ENCODE results near the gene TUBB2B. TPM values are rescaled to one million over a fixed set of nuclear protein-coding genes. Genes with fewer than 3 reads are reported as not detected.
"Not testable (repeated sequence)": the region's sequence is repeated elsewhere in the genome, so short reads cannot be mapped to it uniquely, and the experiment has no call there.

The TUBB2B gene
- polyA plus RNA-seq, 3 donors, result 116 to 124 (median 120) TPM

GRCh38 chr6:3193102-3193849 is 34.2 kb downstream of the TUBB2B start:
- DNase-seq (ENCODE audit: low read depth in 3 of 3, low spot score in 2 of 3), result no peak

GRCh38 chr6:3190779-3191178 is 36.7 kb downstream of the TUBB2B start:
- DNase-seq (ENCODE audit: low read depth in 3 of 3, low spot score in 2 of 3), result no peak

GRCh38 chr6:3190056-3190455 is 37.4 kb downstream of the TUBB2B start:
- no peak for DNase-seq (ENCODE audit: low read depth in 3 of 3, low spot score in 2 of 3)

- DNase-seq (ENCODE audit: low read depth in 3 of 3, low spot score in 2 of 3), result not testable (repeated sequence)
Observed at GRCh38 chr6:3189192-3189591, 38.3 kb downstream of the TUBB2B start.

- no peak for DNase-seq (ENCODE audit: low read depth in 3 of 3, low spot score in 2 of 3)
Observed at GRCh38 chr6:3188262-3188661, 39.2 kb downstream of the TUBB2B start.

- no peak for DNase-seq (ENCODE audit: low read depth in 3 of 3, low spot score in 2 of 3)
Observed at GRCh38 chr6:3186974-3187382, 40.5 kb downstream of the TUBB2B start.

GRCh38 chr6:3183066-3183465 is 44.4 kb downstream of the TUBB2B start:
- no peak for DNase-seq (ENCODE audit: low read depth in 3 of 3, low spot score in 2 of 3)

GRCh38 chr6:3181105-3181504 is 46.3 kb downstream of the TUBB2B start:
- DNase-seq (ENCODE audit: low read depth in 3 of 3, low spot score in 2 of 3), result no peak

GRCh38 chr6:3179945-3180344 is 47.5 kb downstream of the TUBB2B start:
- DNase-seq (ENCODE audit: low read depth in 3 of 3, low spot score in 2 of 3), result not testable (repeated sequence)

GRCh38 chr6:3178666-3179065 is 48.8 kb downstream of the TUBB2B start:
- not testable (repeated sequence) for DNase-seq (ENCODE audit: low read depth in 3 of 3, low spot score in 2 of 3)

- no peak for DNase-seq (ENCODE audit: low read depth in 3 of 3, low spot score in 2 of 3)
Observed at GRCh38 chr6:3176562-3177355, 50.7 kb downstream of the TUBB2B start.

- no peak for DNase-seq (ENCODE audit: low read depth in 3 of 3, low spot score in 2 of 3)
Observed at GRCh38 chr6:3175715-3176402, 51.6 kb downstream of the TUBB2B start.

Other genes with a start within 250 kb of the TUBB2B start
- 10 to 100 TPM; 57.3 to 64.4 (median 57.6) TPM for gene NQO2, start 227.8 kb downstream of the TUBB2B start, polyA plus RNA-seq (ENCODE audit: insufficient read length in 3 of 3)
- gene RIPK1, start 159.2 kb downstream of the TUBB2B start, polyA plus RNA-seq (ENCODE audit: insufficient read length in 3 of 3), result 10 to 100 TPM; 24.5 to 27.9 (median 25.2) TPM
- 10 to 100 TPM; 58.2 to 80.7 (median 68.8) TPM for gene BPHL, start 108.9 kb downstream of the TUBB2B start, polyA plus RNA-seq (ENCODE audit: insufficient read length in 3 of 3)
- 10 to 100 TPM; 50.6 to 59.9 (median 57.7) TPM for gene TUBB2A, start 70.1 kb downstream of the TUBB2B start, polyA plus RNA-seq (ENCODE audit: insufficient read length in 3 of 3)
- gene PSMG4, start 31.3 kb upstream of the TUBB2B start, polyA plus RNA-seq (ENCODE audit: insufficient read length in 3 of 3), result 10 to 100 TPM; 14.7 to 19.0 (median 16.3) TPM
- 10 to 100 TPM in 1 of 3 donors, 1 to 10 TPM in 2; 8.8 to 10.2 (median 9.4) TPM for gene SLC22A23, start 229.4 kb upstream of the TUBB2B start, polyA plus RNA-seq (ENCODE audit: insufficient read length in 3 of 3)